22Rv1 (cell line): ENCODE measurements around the gene RNF20.

Source experiments
- ZFX ChIP-seq: fragments of 450-650 bp; IDR thresholded peaks from 2 replicates; pipeline ENCODE4 v1.6.1; 2017; ENCODE audit warnings: antibody characterized with exemption, borderline replicate concordance
- TF ChIP-seq, protein P1 (sequence below): fragments of 450-650 bp; IDR thresholded peaks from 2 replicates; pipeline ENCODE4 v1.5.1; 2017; ENCODE audit warnings: mild to moderate bottlenecking

DNA sequence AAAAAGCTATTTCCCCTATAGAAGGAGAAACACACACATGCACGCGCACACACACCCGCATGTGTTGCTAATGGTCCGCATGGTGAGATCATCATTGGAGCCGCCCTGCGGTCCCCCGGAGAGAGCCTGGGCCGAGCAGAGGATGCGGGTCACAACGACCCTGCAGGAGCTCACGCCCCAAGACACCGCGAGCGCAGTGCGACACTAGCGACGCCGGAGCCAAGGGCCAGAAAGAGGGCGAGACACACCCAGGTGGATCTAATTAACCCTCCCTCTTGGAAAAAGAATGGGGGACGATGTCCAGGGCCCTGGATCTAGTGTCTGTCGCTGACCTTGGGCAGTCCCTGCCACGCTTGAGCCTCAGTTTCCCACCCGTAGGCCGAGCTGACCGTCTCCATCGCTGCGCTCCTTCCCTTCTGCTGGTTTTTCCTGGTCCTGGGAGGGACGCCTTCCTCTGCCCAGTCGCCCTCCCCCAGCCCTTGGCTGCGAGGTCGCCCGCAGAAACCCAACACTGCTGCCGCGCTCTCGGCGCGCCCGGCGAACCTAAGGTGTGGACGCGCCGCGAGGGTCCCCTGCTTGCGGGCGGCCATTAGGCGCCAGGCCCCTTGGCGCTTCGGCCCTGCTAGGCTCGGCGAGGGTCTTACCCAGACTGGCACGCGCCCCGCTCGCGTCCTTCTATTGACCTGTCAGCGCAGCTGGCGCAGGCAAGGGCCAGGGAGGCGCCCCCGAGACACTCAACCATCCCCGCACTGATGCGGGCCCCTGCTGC, 47.5 kb upstream of the RNF20 start:
- TF ChIP-seq, protein P1, sequence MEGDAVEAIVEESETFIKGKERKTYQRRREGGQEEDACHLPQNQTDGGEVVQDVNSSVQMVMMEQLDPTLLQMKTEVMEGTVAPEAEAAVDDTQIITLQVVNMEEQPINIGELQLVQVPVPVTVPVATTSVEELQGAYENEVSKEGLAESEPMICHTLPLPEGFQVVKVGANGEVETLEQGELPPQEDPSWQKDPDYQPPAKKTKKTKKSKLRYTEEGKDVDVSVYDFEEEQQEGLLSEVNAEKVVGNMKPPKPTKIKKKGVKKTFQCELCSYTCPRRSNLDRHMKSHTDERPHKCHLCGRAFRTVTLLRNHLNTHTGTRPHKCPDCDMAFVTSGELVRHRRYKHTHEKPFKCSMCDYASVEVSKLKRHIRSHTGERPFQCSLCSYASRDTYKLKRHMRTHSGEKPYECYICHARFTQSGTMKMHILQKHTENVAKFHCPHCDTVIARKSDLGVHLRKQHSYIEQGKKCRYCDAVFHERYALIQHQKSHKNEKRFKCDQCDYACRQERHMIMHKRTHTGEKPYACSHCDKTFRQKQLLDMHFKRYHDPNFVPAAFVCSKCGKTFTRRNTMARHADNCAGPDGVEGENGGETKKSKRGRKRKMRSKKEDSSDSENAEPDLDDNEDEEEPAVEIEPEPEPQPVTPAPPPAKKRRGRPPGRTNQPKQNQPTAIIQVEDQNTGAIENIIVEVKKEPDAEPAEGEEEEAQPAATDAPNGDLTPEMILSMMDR = no peak
- no peak for TF ChIP-seq ZFX
